Parathyroid adenoma (tissue), 2 donors: ENCODE results near the gene AHI1.

Experiments used
- H2AFZ ChIP-seq: fragments of 300-600 bp; sonication (generic); one replicate; pipeline ENCODE4 v1.7.0; 2017; ENCODE audit warnings: antibody characterized with exemption, mild to moderate bottlenecking
- H3K27ac ChIP-seq: fragments of 300-600 bp; sonication (generic); one replicate; pipeline ENCODE4 v1.7.0; 2017
- H3K27me3 ChIP-seq: fragments of 300-600 bp; sonication (generic); one replicate; pipeline ENCODE4 v1.7.0; 2017; ENCODE audit warnings: low read length; ENCODE audit not compliant: control insufficient read depth, insufficient read depth
- H3K36me3 ChIP-seq: fragments of 300-600 bp; sonication (generic); one replicate; pipeline ENCODE4 v1.7.0; 2017; ENCODE audit warnings: low read length; ENCODE audit not compliant: control insufficient read depth, insufficient read depth
- H3K4me1 ChIP-seq: fragments of 300-600 bp; sonication (generic); one replicate; pipeline ENCODE4 v1.7.0; 2017; ENCODE audit warnings: control low read depth
- H3K4me2 ChIP-seq: fragments of 300-600 bp; sonication (generic); one replicate; pipeline ENCODE4 v1.7.0; 2017; ENCODE audit warnings: low read length
- H3K4me3 ChIP-seq: fragments of 300-600 bp; sonication (generic); one replicate; pipeline ENCODE4 v1.7.0; 2017; ENCODE audit warnings: low read depth, low read length
- H3K79me2 ChIP-seq: fragments of 300-600 bp; sonication (generic); one replicate; pipeline ENCODE4 v1.7.0; 2017; ENCODE audit warnings: control low read depth
- H3K9ac ChIP-seq: fragments of 300-600 bp; sonication (generic); one replicate; pipeline ENCODE4 v1.7.0; 2017; ENCODE audit warnings: mild to moderate bottlenecking
- H3K9me3 ChIP-seq: fragments of 300-600 bp; sonication (generic); one replicate; pipeline ENCODE4 v1.7.0; 2017; ENCODE audit warnings: low read length; ENCODE audit not compliant: control insufficient read depth
- CTCF ChIP-seq: fragments of 300-600 bp; sonication (generic); IDR thresholded peaks from one replicate; pipeline ENCODE4 v1.7.0; 2017; ENCODE audit warnings: antibody characterized with exemption, mild to moderate bottlenecking
- donor health status: primary hyperparathyroidism.

Gene AHI1

GRCh38 chr6:135465307-135465706, 32.2 kb downstream of the AHI1 start:
- H3K9me3 ChIP-seq = no peaks in the 10 kb centered on the region
- no peak overlapping the region for H2AFZ ChIP-seq
- no peak for TF ChIP-seq CTCF

GRCh38 chr6:135464634-135465033, 32.9 kb downstream of the AHI1 start:
- no peaks in the 10 kb centered on the region for H3K4me1 ChIP-seq
- H3K79me2 ChIP-seq = no peaks in the 10 kb centered on the region
- no peak overlapping the region for H3K27ac ChIP-seq
- no peak overlapping the region for H2AFZ ChIP-seq
- no peaks in the 10 kb centered on the region for H3K9me3 ChIP-seq
- no peak overlapping the region for H3K9ac ChIP-seq
- no peak for TF ChIP-seq CTCF
- H3K27me3 ChIP-seq = no peaks in the 10 kb centered on the region
- no peak overlapping the region for H3K4me2 ChIP-seq
- no peaks in the 10 kb centered on the region for H3K36me3 ChIP-seq
- H3K4me3 ChIP-seq = no peak overlapping the region

More at GRCh38 chr6:135465307-135465706, 32.2 kb downstream of the AHI1 start:
- Histone ChIP-seq H3K27ac (no peak overlapping the region), H3K4me2 (no peak overlapping the region), H3K4me3 (no peak overlapping the region), H3K79me2 (no peaks in the 10 kb centered on the region), H3K36me3 (no peaks in the 10 kb centered on the region), H3K27me3 (no peaks in the 10 kb centered on the region), H3K9ac (no peak overlapping the region), H3K4me1 (no peaks in the 10 kb centered on the region)

DNA sequence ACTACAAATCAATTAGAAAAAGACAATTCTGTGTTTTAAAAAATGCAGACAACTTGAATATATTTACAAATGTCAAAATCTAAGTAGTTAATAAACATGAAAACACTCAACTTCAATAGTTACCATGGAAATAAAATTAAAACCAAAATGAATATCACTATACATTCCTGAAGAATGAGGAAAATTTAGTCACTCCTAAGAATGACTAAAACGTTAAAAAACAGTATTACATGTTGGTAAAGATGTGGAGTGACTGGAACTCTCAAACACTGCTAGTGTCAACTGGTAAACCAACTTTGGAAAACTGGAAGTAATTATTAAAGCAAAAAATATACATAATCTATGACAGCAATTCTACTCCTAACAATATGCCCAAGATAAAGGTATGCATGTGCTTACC, 36.3 kb downstream of the AHI1 start:
- Histone ChIP-seq H3K79me2 (no peaks in the 10 kb centered on the region), H3K36me3 (no peaks in the 10 kb centered on the region), H2AFZ (no peak overlapping the region)

GRCh38 chr6:135458051-135458450, 39.5 kb downstream of the AHI1 start:
- H2AFZ ChIP-seq = no peak overlapping the region
- H3K27me3 ChIP-seq = no peaks in the 10 kb centered on the region
- H3K9me3 ChIP-seq = no peaks in the 10 kb centered on the region
- H3K27ac ChIP-seq = no peak overlapping the region
- H3K4me1 ChIP-seq = no peaks in the 10 kb centered on the region
- TF ChIP-seq CTCF = no peak
- no peak overlapping the region for H3K4me2 ChIP-seq
- H3K4me3 ChIP-seq = no peak overlapping the region
- H3K36me3 ChIP-seq = no peaks in the 10 kb centered on the region
- H3K79me2 ChIP-seq = no peaks in the 10 kb centered on the region
- no peak overlapping the region for H3K9ac ChIP-seq

More for the DNA sequence above, 36.3 kb downstream of the AHI1 start:
- Histone ChIP-seq H3K4me2 (no peak overlapping the region), H3K4me3 (no peak overlapping the region), H3K27me3 (no peaks in the 10 kb centered on the region), H3K27ac (no peak overlapping the region), H3K4me1 (no peaks in the 10 kb centered on the region), H3K9ac (no peak overlapping the region), H3K9me3 (no peaks in the 10 kb centered on the region)
- TF ChIP-seq CTCF = no peak

- H3K36me3 ChIP-seq = no peaks in the 10 kb centered on the region
- no peak overlapping the region for H3K9ac ChIP-seq
- H3K4me3 ChIP-seq = no peak overlapping the region
- TF ChIP-seq CTCF = peak; percentile 74
- H3K27ac ChIP-seq = no peak overlapping the region
- no peaks in the 10 kb centered on the region for H3K27me3 ChIP-seq
- no peak overlapping the region for H2AFZ ChIP-seq
- no peak overlapping the region for H3K4me2 ChIP-seq
- no peaks in the 10 kb centered on the region for H3K9me3 ChIP-seq
- H3K79me2 ChIP-seq = no peaks in the 10 kb centered on the region
- no peaks in the 10 kb centered on the region for H3K4me1 ChIP-seq
Observed at GRCh38 chr6:135451617-135452190, 45.8 kb downstream of the AHI1 start.
